Left renal cortex interstitium (tissue), 4 donors: ENCODE data around the gene COL20A1. TPM values are rescaled to one million over a fixed set of nuclear protein-coding genes. Genes with fewer than 3 reads are reported as not detected.

Source experiments
- DNase-seq, 4 donors: peaks; one replicate each; pipeline ENCODE4 v3.0.0-alpha.2; 2013; ENCODE audit warnings: low read depth in 4 of 4, low spot score in 2 of 4, missing footprints in 1 of 4
- polyA plus RNA-seq, 4 donors: library from polyadenylated mRNA; unstranded; fragments of 120-200 nt; gene quantifications; one replicate each; pipeline ENCODE4 v1.2.1, GENCODE V29; 2013; ENCODE audit not compliant: insufficient read length in 4 of 4

Gene COL20A1
- polyA plus RNA-seq, 4 donors: 0.69 to 1.2 (median 0.94) TPM

- no peak for DNase-seq
Observed at GRCh38 chr20:63344616-63345327, 51.8 kb downstream of the COL20A1 start.

- DNase-seq: no peak
Observed at GRCh38 chr20:63345328-63346100, 52.5 kb downstream of the COL20A1 start.

- no peak for DNase-seq
Observed at GRCh38 chr20:63346131-63347080, 53.4 kb downstream of the COL20A1 start.

- DNase-seq: no peak
Observed at GRCh38 chr20:63347081-63347741, 54.2 kb downstream of the COL20A1 start.

GRCh38 chr20:63347950-63348827 lies 55.2 kb downstream of the COL20A1 start:
- no peak for DNase-seq

- DNase-seq: no peak
Observed at GRCh38 chr20:63348828-63349515, 56.0 kb downstream of the COL20A1 start.

- DNase-seq: no peak
Observed at GRCh38 chr20:63349516-63349895, 56.5 kb downstream of the COL20A1 start.

- DNase-seq: no peak
Observed at GRCh38 chr20:63350196-63350595, 57.2 kb downstream of the COL20A1 start.

GRCh38 chr20:63350597-63351325 lies 57.8 kb downstream of the COL20A1 start:
- no peak for DNase-seq

GRCh38 chr20:63351326-63351700 lies 58.3 kb downstream of the COL20A1 start:
- DNase-seq: no peak

GRCh38 chr20:63351811-63352591 lies 59.0 kb downstream of the COL20A1 start:
- DNase-seq: no peak

GRCh38 chr20:63352811-63353221 lies 59.8 kb downstream of the COL20A1 start:
- DNase-seq: no peak

- DNase-seq: no peak
Observed at GRCh38 chr20:63354636-63355350, 61.8 kb downstream of the COL20A1 start.

- DNase-seq: no peak
Observed at GRCh38 chr20:63355781-63356295, 62.9 kb downstream of the COL20A1 start.

GRCh38 chr20:63356511-63356910 lies 63.5 kb downstream of the COL20A1 start:
- DNase-seq: no peak
